K562 (cell line): ENCODE data around the gene LAMA2. TPM values are rescaled to one million over a fixed set of nuclear protein-coding genes. Genes with fewer than 3 reads are reported as not detected.

Experiments
- ATAC-seq: fragments of 200-7000 bp; cut with Tn5 transposase; 3 replicates; pipeline ENCODE4 v1.9.1; 2020; ENCODE audit warnings: moderate library complexity
- BruUV-seq: library from RNA; stranded (reverse); fragments of 400-500 nt; replicated peaks from 2 replicates; lab custom pipeline; 2021; lab: Mats Ljungman, UMichigan
- CTCF ChIA-PET: fragments of 300-600 bp; formaldehyde crosslinking; extraction: SDS; loops from one replicate; lab custom pipeline; 2021; ENCODE audit warnings: low intra/inter-chr PET ratio; lab: Yijun Ruan, JAX
- POLR2A ChIA-PET: fragments of 300-600, 350-650 bp; sonication (Branson Sonifier 250); formaldehyde crosslinking; extraction: SDS; loops from one replicate; lab custom pipeline; 2021; ENCODE audit warnings: antibody characterized with exemption, inconsistent platforms; lab: Yijun Ruan, JAX
- DNase-seq, 4 experiments: peaks; one replicate each; pipeline versions ENCODE4 v3.0.0 to v3.0.0-alpha.2; 2011 to 2018; ENCODE audit warnings: low spot score in 3 of 4, mixed read lengths in 3 of 4; ENCODE audit errors: extremely low read depth in 1 of 4
- FAIRE-seq: peaks from 2 replicates; lab custom pipeline; 2011; peaks lifted over from hg19 to GRCh38; lab: Jason Lieb, UNC
- H2AFZ ChIP-seq: 2 replicates; pipeline ENCODE4 v1.6.0; 2011; ENCODE audit warnings: low read depth, low read length, control low read depth, inconsistent platforms
- H3K27ac ChIP-seq: fragments of 200-600 bp; 3 replicates; pipeline ENCODE4 v1.8.0; 2011; ENCODE audit warnings: low read depth, mild to moderate bottlenecking, control low read depth, inconsistent platforms, low read length, moderate library complexity, mixed read lengths; ENCODE audit errors: extremely low read depth
- H3K27me3 ChIP-seq, 2 experiments: fragments of 300-600 bp in 1 of 2; 2 replicates in 1 of 2; 3 replicates in 1 of 2; pipeline versions ENCODE4 v1.6.0 to v1.8.0; 2011; ENCODE audit warnings: inconsistent platforms in 2 of 2, low read length in 2 of 2, mild to moderate bottlenecking in 1 of 2, mixed read lengths in 1 of 2, moderate library complexity in 1 of 2; ENCODE audit not compliant: control insufficient read depth in 2 of 2, insufficient read depth in 2 of 2
- H3K36me3 ChIP-seq: fragments of 300-600 bp; 3 replicates; pipeline ENCODE4 v1.8.0; 2011; ENCODE audit warnings: mild to moderate bottlenecking, low read length, inconsistent platforms; ENCODE audit not compliant: control insufficient read depth, insufficient read depth
- H3K4me1 ChIP-seq, 2 experiments: fragments of 200-600 bp in 1 of 2; replicated peaks in 1 of 2; 2 replicates in 1 of 2; 3 replicates in 1 of 2; pipeline versions ENCODE4 v1.5.1 to v1.8.0; 2011; ENCODE audit warnings: inconsistent platforms in 2 of 2, low read length in 2 of 2, mild to moderate bottlenecking in 1 of 2, mixed read lengths in 1 of 2, moderate library complexity in 1 of 2; ENCODE audit not compliant: control insufficient read depth in 2 of 2, insufficient read depth in 2 of 2
- H3K4me2 ChIP-seq: 2 replicates; pipeline ENCODE4 v1.6.1; 2011; ENCODE audit warnings: low read length, control low read depth, inconsistent platforms, mixed read lengths; ENCODE audit not compliant: insufficient read depth
- H3K4me3 ChIP-seq: fragments of 200-600 bp; sonication (generic), shearing (Covaris generic); 2 replicates; pipeline ENCODE4 v1.5.1; 2016; ENCODE audit warnings: control low read depth, inconsistent platforms
- H3K79me2 ChIP-seq: fragments of 200-600 bp; 3 replicates; pipeline ENCODE4 v1.8.0; 2011; ENCODE audit warnings: low read length, inconsistent platforms; ENCODE audit not compliant: control insufficient read depth, insufficient read depth
- H3K9ac ChIP-seq, 2 experiments: 2 replicates each; pipeline versions ENCODE4 v1.6.0 to v1.6.1; 2011; ENCODE audit warnings: low read depth in 2 of 2, low read length in 2 of 2, control low read depth in 1 of 2, inconsistent platforms in 1 of 2, mild to moderate bottlenecking in 1 of 2, mixed read lengths in 1 of 2; ENCODE audit not compliant: insufficient read depth in 1 of 2
- H3K9me1 ChIP-seq: one replicate; pipeline ENCODE4 v1.6.0; 2011; ENCODE audit warnings: inconsistent platforms, mild to moderate bottlenecking, low read length, moderate library complexity; ENCODE audit not compliant: control insufficient read depth, insufficient read depth
- H3K9me3 ChIP-seq: replicated peaks from 2 replicates; pipeline ENCODE4 v1.5.1; 2011; ENCODE audit warnings: low read depth, low read length, inconsistent platforms; ENCODE audit not compliant: control insufficient read depth, insufficient read depth
- H4K20me1 ChIP-seq: replicated peaks from 2 replicates; pipeline ENCODE4 v1.6.1; 2011; ENCODE audit warnings: low read length, inconsistent platforms, mixed read lengths; ENCODE audit not compliant: control insufficient read depth, insufficient read depth
- ASH1L ChIP-seq: fragments of 450-650 bp; IDR thresholded peaks from 2 replicates; pipeline ENCODE4 v1.6.1; 2018; ENCODE audit warnings: borderline replicate concordance, mild to moderate bottlenecking, low read depth; ENCODE audit not compliant: partially characterized antibody
- CBFA2T2 ChIP-seq: fragments of 450-650 bp; conservative IDR thresholded peaks from 2 replicates; pipeline ENCODE4 v1.6.1; 2017; ENCODE audit warnings: mild to moderate bottlenecking
- CCNT2 ChIP-seq: IDR thresholded peaks from 2 replicates; pipeline ENCODE4 v1.6.1; 2011; ENCODE audit warnings: borderline replicate concordance, low read depth, mild to moderate bottlenecking, moderate library complexity, mixed read lengths, low read length; ENCODE audit not compliant: insufficient read length; ENCODE audit errors: extremely low read depth
- LEF1 ChIP-seq: fragments of 450-650 bp; IDR thresholded peaks from 2 replicates; pipeline ENCODE4 v1.6.1; 2016; ENCODE audit warnings: mild to moderate bottlenecking
- MEF2A ChIP-seq: IDR thresholded peaks from 2 replicates; pipeline ENCODE4 v1.6.1; 2011; ENCODE audit warnings: low read depth, mild to moderate bottlenecking, low read length, moderate library complexity; ENCODE audit not compliant: control insufficient read depth
- NBN ChIP-seq: fragments of 450-650 bp; IDR thresholded peaks from 2 replicates; pipeline ENCODE4 v1.6.1; 2016; ENCODE audit warnings: low read depth, mild to moderate bottlenecking
- ZNF124 ChIP-seq: sonication (generic); formaldehyde crosslinking; IDR thresholded peaks from 2 replicates; pipeline ENCODE4 v1.8.1; 2022; ENCODE audit warnings: missing genetic modification reagents
- ZNF561 ChIP-seq: fragments of 450-650 bp; formaldehyde crosslinking; conservative IDR thresholded peaks from 2 replicates; pipeline ENCODE4 v1.4.0; 2020; ENCODE audit warnings: mild to moderate bottlenecking, moderate library complexity
- WGBS: fragments of 100-300 bp; shearing (Covaris generic); methylation state at CpG from one replicate; pipeline ENCODE4 v1.1.6; 2016; ENCODE audit warnings: low coverage, mixed read lengths; ENCODE audit not compliant: insufficient coverage; ENCODE audit errors: missing lambda C conversion rate; 5-methylcytosine and 5-hydroxymethylcytosine counted together
- in situ Hi-C: fragments of 300-500 bp; cut with MboI; formaldehyde crosslinking; loops from 4 replicates; pipeline ENCODE4 v1.15.0; 2018; ENCODE audit warnings: inconsistent platforms, mixed read lengths
- intact Hi-C: fragments of 100-400 bp; cut with micrococcal nuclease; formaldehyde crosslinking; loops from 2 replicates; pipeline ENCODE4 v1.14.2; 2022
- polyA plus RNA-seq, 8 experiments: library from polyadenylated mRNA; depleted of rRNA in 4 of 8; stranded (reverse) in 5 of 8; unstranded in 3 of 8; fragments of >200 nt; fragmentation: Nextera tagmentation in 2 of 8; fragmentation: Illumina TruSeq in 1 of 8; extraction: Ambion mirVana in 2 of 8; extraction: Trizol in 1 of 8; gene quantifications; 2 replicates each; pipeline versions ENCODE4 v1.2.1 to v1.2.3, GENCODE V29; 2011 to 2014; ENCODE audit warnings: inconsistent platforms in 1 of 8, missing spikeins in 1 of 8
- total RNA-seq, 7 experiments: library from RNA; depleted of rRNA in 6 of 7; stranded (reverse); fragments of >200 nt in 6 of 7; fragmentation: Illumina TruSeq in 2 of 7; extraction: Trizol in 2 of 7; gene quantifications; 2 replicates each; pipeline versions ENCODE4 v1.2.1 to v1.2.3, GENCODE V29; 2011 to 2021; ENCODE audit warnings: low replicate concordance in 1 of 7

Gene LAMA2
- total and polyA plus RNA-seq, 9 of the 15 experiments (the other 6 are each of a cell fraction or from before 2014, with no cell fraction given), result 0.04 to 1.5 (median 0.36) TPM

GRCh38 chr6:129525055-129525454 is 642.1 kb downstream of the LAMA2 start:
- BruUV-seq, result no TSS peak
- Histone ChIP-seq H3K4me3 (no peak overlapping the region), H4K20me1 (no peaks in the 10 kb centered on the region), H3K27me3 (0 out of 5 replicates have a peak, but pooled peaks cover 0 to 2% of the 10 kb centered on the region in 2 experiments), H2AFZ (no peak overlapping the region), H3K4me1 (no peaks in the 10 kb centered on the region; a peak in 1 of 5 replicates)
- intact Hi-C loops, result no loop called here
- WGBS, result 0% methylated on average over 1 of the region's 1 CpG
- CTCF ChIA-PET, result no interaction called here
- TF ChIP-seq ZNF561 (CRISPR knock-in tag) (no peak), CCNT2 (no peak), MEF2A (no peak), CBFA2T2 (no peak), ZNF124 (CRISPR knock-in tag) (no peak)
- TF ChIP-seq, all 486 proteins: peak for 0
- ATAC-seq, result no peak
- no peak for FAIRE-seq
- H3K9me3 ChIP-seq, result no peaks in the 10 kb centered on the region; the same call in 1 of the 2 replicates
- H3K4me2 ChIP-seq, result no peak overlapping the region
- no peaks in the 10 kb centered on the region for H3K9me1 ChIP-seq
- H3K36me3 ChIP-seq, result no peaks in the 10 kb centered on the region
- no peak overlapping the region for H3K9ac ChIP-seq
- DNase-seq, result no peak
- POLR2A ChIA-PET, result no interaction called here
- no peak overlapping the region for H3K27ac ChIP-seq
- H3K79me2 ChIP-seq, result no peaks in the 10 kb centered on the region
- in situ Hi-C loops, result no loop called here

DNA sequence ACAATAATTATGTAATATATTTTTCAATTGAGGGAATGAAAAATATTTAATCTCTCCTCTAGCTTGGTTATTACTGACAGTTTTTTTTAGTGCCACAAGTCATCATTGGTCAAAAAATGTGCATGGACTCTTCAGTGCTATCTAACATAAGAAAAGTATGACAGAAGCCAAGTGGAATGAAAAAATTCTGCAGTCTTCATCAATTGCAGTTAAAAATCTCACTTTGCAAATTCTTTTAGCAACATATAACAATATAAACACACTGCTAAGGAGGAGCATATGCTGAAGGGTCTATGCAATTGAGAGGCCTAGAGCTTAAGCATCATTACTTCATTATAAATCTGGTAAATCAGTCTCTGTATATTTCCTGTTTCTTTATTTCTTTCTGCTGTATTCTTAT is 652.0 kb downstream of the LAMA2 start:
- Histone ChIP-seq H3K79me2 (no peaks in the 10 kb centered on the region), H3K9me1 (no peaks in the 10 kb centered on the region), H3K27ac (no peak overlapping the region), H3K36me3 (no peaks in the 10 kb centered on the region), H4K20me1 (no peaks in the 10 kb centered on the region), H3K9me3 (no peaks in the 10 kb centered on the region), H3K27me3 (peaks cover 0 to 7% of the 10 kb centered on the region in 2 experiments; a peak in 3 of 5 replicates), H3K9ac (no peak overlapping the region), H3K4me1 (no peaks in the 10 kb centered on the region), H2AFZ (no peak overlapping the region), H3K4me3 (no peak overlapping the region), H3K4me2 (no peak overlapping the region)
- no peak for TF ChIP-seq NBN
- TF ChIP-seq ASH1L, result no peak
- no peak for TF ChIP-seq LEF1
- no peak for FAIRE-seq
- intact Hi-C loops, result no loop called here
- BruUV-seq, result no TSS peak
- in situ Hi-C loops, result no loop called here
- CTCF ChIA-PET, result no interaction called here
- ATAC-seq, result no peak
- no peak for DNase-seq
- POLR2A ChIA-PET, result no interaction called here
